K562 (cell line): Measurements from ENCODE around the gene PSORS1C1.

Experiments
- ATF3 ChIP-seq, 2 experiments: fragments of 450-650 bp in 1 of 2; sonication (generic) in 1 of 2; formaldehyde crosslinking in 1 of 2; IDR thresholded peaks in 1 of 2; conservative IDR thresholded peaks in 1 of 2; 2 replicates each; pipeline versions ENCODE4 v1.6.1 to v1.8.1; 2016 to 2023; ENCODE audit warnings: mild to moderate bottlenecking in 2 of 2, moderate library complexity in 2 of 2, inconsistent platforms in 1 of 2, missing genetic modification reagents in 1 of 2
- CREB1 ChIP-seq, 2 experiments: sonication (generic) in 1 of 2; formaldehyde crosslinking in 1 of 2; IDR thresholded peaks; 2 replicates each; pipeline versions ENCODE4 v1.6.1 to v1.8.0; 2012 to 2022; ENCODE audit warnings: inconsistent platforms in 1 of 2, mild to moderate bottlenecking in 1 of 2, missing genetic modification reagents in 1 of 2, moderate library complexity in 1 of 2
- JUN ChIP-seq, 2 experiments: sonication (generic) in 1 of 2; formaldehyde crosslinking in 1 of 2; IDR thresholded peaks; 2 replicates each; pipeline versions ENCODE4 v1.6.1 to v1.8.0; 2012 to 2022; ENCODE audit warnings: borderline replicate concordance in 2 of 2, mild to moderate bottlenecking in 2 of 2, improper control_type of control experiment in 1 of 2, low read depth in 1 of 2, low read length in 1 of 2, missing genetic modification reagents in 1 of 2
- KHSRP ChIP-seq: fragments of 450-650 bp; IDR thresholded peaks from 2 replicates; pipeline ENCODE4 v1.6.1; 2017
- LARP7 ChIP-seq: fragments of 450-650 bp; IDR thresholded peaks from 2 replicates; pipeline ENCODE4 v1.6.1; 2016
- MNT ChIP-seq, 2 experiments: fragments of 450-650 bp; conservative IDR thresholded peaks; 2 replicates each; pipeline ENCODE4 v1.6.1; 2017; ENCODE audit warnings: mild to moderate bottlenecking in 2 of 2, moderate library complexity in 2 of 2
- MTA2 ChIP-seq: fragments of 450-650 bp; IDR thresholded peaks from 2 replicates; pipeline ENCODE4 v1.6.1; 2016; ENCODE audit warnings: low read depth
- MTA3 ChIP-seq: fragments of 450-650 bp; formaldehyde crosslinking; IDR thresholded peaks from 2 replicates; pipeline ENCODE4 v1.6.1; 2017; ENCODE audit warnings: mild to moderate bottlenecking, borderline replicate concordance
- MTF1 ChIP-seq: fragments of 250-450 bp; sonication (Bioruptor Pico); IDR thresholded peaks from 2 replicates; pipeline ENCODE4 v1.9.0; 2021; ENCODE audit warnings: moderate library complexity, mild to moderate bottlenecking, inconsistent platforms, borderline replicate concordance
- NCOR1 ChIP-seq: fragments of 450-650 bp; IDR thresholded peaks from 2 replicates; pipeline ENCODE4 v1.6.1; 2016; ENCODE audit warnings: mild to moderate bottlenecking, moderate library complexity
- NR3C1 ChIP-seq: sonication (generic); formaldehyde crosslinking; IDR thresholded peaks from 2 replicates; pipeline ENCODE4 v1.8.1; 2022; ENCODE audit warnings: missing genetic modification reagents
- TAF1 ChIP-seq: IDR thresholded peaks from 2 replicates; pipeline ENCODE4 v1.6.1; 2011; ENCODE audit warnings: mild to moderate bottlenecking, low read length, moderate library complexity; ENCODE audit not compliant: insufficient read depth, control insufficient read depth, severe bottlenecking; ENCODE audit errors: extremely low read depth
- ZZZ3 ChIP-seq: fragments of 450-650 bp; IDR thresholded peaks from 2 replicates; pipeline ENCODE4 v1.6.1; 2016; ENCODE audit warnings: antibody characterized with exemption, mild to moderate bottlenecking, moderate library complexity
- TF ChIP-seq, protein P1 (sequence below), 3 experiments: IDR thresholded peaks in 2 of 3; conservative IDR thresholded peaks in 1 of 3; 2 replicates each; pipeline ENCODE4 v1.5.1; 2011 to 2012; ENCODE audit warnings: low read length in 3 of 3, mild to moderate bottlenecking in 3 of 3, control low read depth in 2 of 3, improper control_type of control experiment in 1 of 3, inconsistent platforms in 1 of 3, low read depth in 1 of 3, mixed read lengths in 1 of 3, moderate library complexity in 1 of 3; ENCODE audit not compliant: insufficient read depth in 2 of 3

DNA sequence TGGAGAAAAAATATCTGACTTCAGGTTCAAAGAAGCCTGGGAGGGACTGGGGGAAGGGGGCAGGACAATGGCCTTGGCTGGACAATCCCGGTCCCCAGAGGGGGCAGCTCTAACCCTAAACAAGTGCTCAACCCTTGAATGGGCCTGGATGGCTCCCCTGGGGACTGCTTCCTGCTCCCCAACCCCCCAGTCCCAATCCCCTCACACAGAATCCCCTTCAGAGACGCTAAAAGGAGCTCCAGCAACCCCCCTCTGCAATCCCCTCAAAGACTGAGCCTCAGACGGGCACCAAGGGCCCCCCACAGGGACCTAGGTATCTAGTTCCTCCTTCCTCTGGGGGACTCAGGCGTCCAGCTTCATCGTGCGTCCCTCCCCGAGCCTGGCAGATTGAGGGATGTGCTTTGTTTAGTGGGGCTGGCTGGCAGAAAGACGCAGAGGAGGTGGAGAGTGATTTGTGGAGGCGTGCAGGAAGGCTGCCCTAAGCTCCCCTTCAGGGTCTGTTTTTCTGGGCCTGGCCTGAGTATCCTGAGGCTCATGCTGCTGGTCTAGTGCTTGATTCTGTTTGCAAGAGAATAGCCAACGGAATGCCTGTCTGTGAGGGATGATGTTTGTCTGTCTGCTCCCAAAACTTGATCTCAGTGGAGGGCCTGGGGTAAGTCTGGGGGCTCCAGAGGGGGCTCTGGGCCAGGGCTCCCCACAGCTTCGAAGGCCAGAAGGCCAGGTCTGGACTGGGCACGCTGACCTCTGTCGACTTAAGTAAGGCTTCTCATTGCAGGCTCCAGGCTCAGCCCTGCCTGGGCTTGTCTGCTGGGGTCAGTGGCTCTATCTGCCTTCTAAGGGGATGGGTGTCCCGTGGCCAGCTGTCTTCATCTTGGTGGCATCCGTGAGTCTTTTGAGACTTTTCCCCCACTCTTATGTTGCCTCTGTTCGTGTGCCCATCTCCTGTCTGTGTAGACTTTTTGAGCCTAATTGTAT, 57.6 kb downstream of the PSORS1C1 start:
- TF ChIP-seq MNT (conservative IDR thresholded peaks at IDR 0.05) (no peak), JUN (IDR thresholded peaks at IDR 0.05; ENCODE audit: borderline replicate concordance, low read depth, low read length) (no peak), JUN (CRISPR knock-in tag; IDR thresholded peaks at IDR 0.05; ENCODE audit: borderline replicate concordance) (no peak), CREB1 (IDR thresholded peaks at IDR 0.05) (no peak), CREB1 (CRISPR knock-in tag; IDR thresholded peaks at IDR 0.05) (no peak), MTA3 (no peak), MTA2 (no peak), MTF1 (CRISPR knock-in tag) (no peak), ZZZ3 (no peak), ATF3 (IDR thresholded peaks at IDR 0.05) (no peak), ATF3 (CRISPR knock-in tag; conservative IDR thresholded peaks at IDR 0.05) (no peak), TAF1 (no peak), NCOR1 (no peak), LARP7 (no peak), NR3C1 (CRISPR knock-in tag) (no peak), KHSRP (no peak)
- TF ChIP-seq, protein P1, sequence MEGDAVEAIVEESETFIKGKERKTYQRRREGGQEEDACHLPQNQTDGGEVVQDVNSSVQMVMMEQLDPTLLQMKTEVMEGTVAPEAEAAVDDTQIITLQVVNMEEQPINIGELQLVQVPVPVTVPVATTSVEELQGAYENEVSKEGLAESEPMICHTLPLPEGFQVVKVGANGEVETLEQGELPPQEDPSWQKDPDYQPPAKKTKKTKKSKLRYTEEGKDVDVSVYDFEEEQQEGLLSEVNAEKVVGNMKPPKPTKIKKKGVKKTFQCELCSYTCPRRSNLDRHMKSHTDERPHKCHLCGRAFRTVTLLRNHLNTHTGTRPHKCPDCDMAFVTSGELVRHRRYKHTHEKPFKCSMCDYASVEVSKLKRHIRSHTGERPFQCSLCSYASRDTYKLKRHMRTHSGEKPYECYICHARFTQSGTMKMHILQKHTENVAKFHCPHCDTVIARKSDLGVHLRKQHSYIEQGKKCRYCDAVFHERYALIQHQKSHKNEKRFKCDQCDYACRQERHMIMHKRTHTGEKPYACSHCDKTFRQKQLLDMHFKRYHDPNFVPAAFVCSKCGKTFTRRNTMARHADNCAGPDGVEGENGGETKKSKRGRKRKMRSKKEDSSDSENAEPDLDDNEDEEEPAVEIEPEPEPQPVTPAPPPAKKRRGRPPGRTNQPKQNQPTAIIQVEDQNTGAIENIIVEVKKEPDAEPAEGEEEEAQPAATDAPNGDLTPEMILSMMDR (IDR thresholded peaks at IDR 0.05 in 2 of 3, conservative IDR thresholded peaks at IDR 0.05 in 1 of 3; ENCODE audit: insufficient read depth in 2 of 3, low read depth in 1 of 3, low read length in 3 of 3): no peak
